OCI-LY7 (cell line): ENCODE results near the gene ABI3BP. TPM values are rescaled to one million over a fixed set of nuclear protein-coding genes. Genes with fewer than 3 reads are reported as not detected.

Experiments
- BruUV-seq: library from RNA; stranded (reverse); fragments of 400-500 nt; replicated peaks from 2 replicates; lab custom pipeline; 2021; lab: Mats Ljungman, UMichigan
- CTCF ChIA-PET: fragments of 300-600 bp; sonication (Branson Sonifier 250); formaldehyde crosslinking; loops from one replicate; lab custom pipeline; 2022; ENCODE audit warnings: antibody characterized with exemption; ENCODE audit not compliant: unreplicated experiment; lab: Charles Lee
- POLR2A ChIA-PET: fragments of 300-600 bp; sonication (Branson Sonifier 250); formaldehyde crosslinking; loops from one replicate; lab custom pipeline; 2022; ENCODE audit warnings: antibody characterized with exemption; lab: Charles Lee
- DNase-seq: peaks from one replicate; pipeline ENCODE4 v3.0.0-alpha.2; 2015; ENCODE audit warnings: low spot score
- H2AFZ ChIP-seq: fragments of 200-600 bp; sonication (generic), shearing (Covaris generic); 2 replicates; pipeline ENCODE4 v1.6.1; 2014; ENCODE audit warnings: mild to moderate bottlenecking, antibody characterized with exemption, low read length, moderate library complexity
- H3K27ac ChIP-seq: fragments of 200-600 bp; sonication (generic); 2 replicates; pipeline ENCODE4 v1.5.1; 2014; ENCODE audit warnings: mixed run types, low read depth, mild to moderate bottlenecking, moderate library complexity, low read length, inconsistent platforms; ENCODE audit not compliant: poor library complexity, severe bottlenecking
- H3K36me3 ChIP-seq: fragments of 200-600 bp; sonication (generic); 2 replicates; pipeline ENCODE4 v1.6.1; 2014; ENCODE audit warnings: mild to moderate bottlenecking, antibody characterized with exemption, low read length, moderate library complexity, mixed read lengths; ENCODE audit not compliant: insufficient read depth
- H3K4me1 ChIP-seq: fragments of 200-600 bp; sonication (generic); 2 replicates; pipeline ENCODE4 v1.5.1; 2014; ENCODE audit warnings: mild to moderate bottlenecking, low read length; ENCODE audit not compliant: insufficient read depth, poor library complexity, severe bottlenecking
- H3K4me2 ChIP-seq: fragments of 200-600 bp; sonication (generic); 2 replicates; pipeline ENCODE4 v1.6.1; 2014; ENCODE audit warnings: mild to moderate bottlenecking, low read length
- H3K4me3 ChIP-seq: fragments of 200-600 bp; sonication (generic); 2 replicates; pipeline ENCODE4 v1.5.1; 2014; ENCODE audit warnings: mild to moderate bottlenecking, low read depth, low read length; ENCODE audit not compliant: poor library complexity, severe bottlenecking
- H3K79me2 ChIP-seq: fragments of 200-600 bp; sonication (generic); 2 replicates; pipeline ENCODE4 v1.6.1; 2016; ENCODE audit warnings: low read depth, mild to moderate bottlenecking, low read length, moderate library complexity, mixed read lengths; ENCODE audit not compliant: insufficient read depth
- H3K9me2 ChIP-seq: fragments of 200-600 bp; sonication (generic); 2 replicates; pipeline ENCODE4 v1.6.1; 2016; ENCODE audit warnings: mild to moderate bottlenecking, low read length, mixed read lengths; ENCODE audit not compliant: insufficient read depth
- H3K9me3 ChIP-seq: fragments of 200-600 bp; sonication (generic); 2 replicates; pipeline ENCODE4 v1.6.1; 2014; ENCODE audit warnings: mild to moderate bottlenecking, mixed run types, low read length, mixed read lengths
- H4K20me1 ChIP-seq: fragments of 200-600 bp; sonication (generic); 2 replicates; pipeline ENCODE4 v1.6.1; 2014; ENCODE audit warnings: mild to moderate bottlenecking, antibody characterized with exemption, low read length, moderate library complexity, mixed read lengths; ENCODE audit not compliant: insufficient read depth
- EZH2phosphoT487 ChIP-seq: fragments of 200-600 bp; sonication (generic); IDR thresholded peaks from 2 replicates; pipeline ENCODE4 v1.6.1; 2018; ENCODE audit warnings: low read depth, borderline replicate concordance, mild to moderate bottlenecking, mixed run types, antibody characterized with exemption, low read length, moderate library complexity, mixed read lengths
- intact Hi-C: fragments of 100-400 bp; cut with micrococcal nuclease; formaldehyde crosslinking; loops from one replicate; pipeline ENCODE4 v1.10.0; 2022; ENCODE audit not compliant: unreplicated experiment
- total RNA-seq, 2 experiments: library from RNA; depleted of rRNA in 1 of 2; stranded (reverse); fragments of >200 nt in 1 of 2; shearing (Covaris generic) in 1 of 2; gene quantifications; 2 replicates each; pipeline ENCODE4 v1.2.3, GENCODE V29; 2014 to 2022
- TF ChIP-seq, protein P1 (sequence below): fragments of 200-600 bp; sonication (generic); conservative IDR thresholded peaks from 2 replicates; pipeline ENCODE4 v1.5.1; 2014; ENCODE audit warnings: mild to moderate bottlenecking, antibody characterized with exemption, low read length, moderate library complexity, mixed read lengths

Gene ABI3BP
- total RNA-seq, 2 experiments from 2014 or later: not detected

DNA sequence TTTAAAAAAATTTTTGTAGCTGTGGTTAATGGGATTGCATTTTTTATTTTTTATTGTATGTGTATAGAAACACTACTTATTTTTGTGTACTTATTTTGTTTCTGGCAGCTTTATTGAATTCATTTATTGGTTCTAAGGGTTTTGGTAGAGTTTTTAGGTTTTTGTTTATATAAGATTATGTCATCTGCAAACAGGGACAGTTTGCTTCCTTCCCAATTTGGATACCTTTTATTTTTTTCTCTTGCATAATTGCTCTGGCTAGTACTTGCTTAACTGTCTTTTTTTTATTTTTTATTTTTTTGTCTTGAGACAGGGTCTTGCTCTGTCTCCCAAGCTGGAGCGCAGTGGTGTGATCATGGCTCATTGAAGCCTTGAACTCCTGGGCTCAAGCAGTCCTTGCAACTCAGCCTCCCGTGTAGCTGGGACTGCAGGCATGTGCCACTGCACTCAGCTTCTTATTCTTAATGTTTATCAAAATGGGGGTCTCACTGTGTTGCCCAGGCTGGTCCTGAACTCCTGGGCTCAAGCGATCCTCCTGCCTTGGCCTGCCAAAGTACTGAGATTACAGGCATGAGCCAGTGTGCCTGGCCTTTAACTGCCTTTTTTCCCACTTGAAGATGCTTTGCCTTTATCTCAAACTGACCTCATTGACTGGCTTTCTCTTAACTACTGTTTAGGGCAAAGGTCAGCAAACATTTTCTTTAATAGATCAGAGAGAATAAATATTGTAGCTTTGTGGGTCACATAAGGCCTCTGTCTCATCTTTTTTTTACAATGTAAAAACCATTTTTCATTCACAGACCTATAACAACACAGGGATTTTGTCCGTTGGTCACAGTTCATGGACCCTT lies 275.4 kb downstream of the ABI3BP start:
- peaks cover 99% of the 10 kb centered on the region for H3K36me3 ChIP-seq
- no peak overlapping the region for H2AFZ ChIP-seq
- POLR2A ChIA-PET: interaction anchor here (0.5 to 0.9 kb wide), 9 partner anchors 9 to 1190 kb away, joined by 3 read pairs; no protein-coding TSS in a partner anchor
- H4K20me1 ChIP-seq: no peaks in the 10 kb centered on the region
- H3K79me2 ChIP-seq: peaks cover 65% of the 10 kb centered on the region
- intact Hi-C loops: no loop called here
- no peaks in the 10 kb centered on the region for H3K9me3 ChIP-seq
- no peak overlapping the region for H3K27ac ChIP-seq
- BruUV-seq: no TSS peak
- H3K4me2 ChIP-seq: no peak overlapping the region
- no peak overlapping the region for H3K4me3 ChIP-seq
- DNase-seq: no peak
- no peak for TF ChIP-seq EZH2phosphoT487
- TF ChIP-seq, protein P1, sequence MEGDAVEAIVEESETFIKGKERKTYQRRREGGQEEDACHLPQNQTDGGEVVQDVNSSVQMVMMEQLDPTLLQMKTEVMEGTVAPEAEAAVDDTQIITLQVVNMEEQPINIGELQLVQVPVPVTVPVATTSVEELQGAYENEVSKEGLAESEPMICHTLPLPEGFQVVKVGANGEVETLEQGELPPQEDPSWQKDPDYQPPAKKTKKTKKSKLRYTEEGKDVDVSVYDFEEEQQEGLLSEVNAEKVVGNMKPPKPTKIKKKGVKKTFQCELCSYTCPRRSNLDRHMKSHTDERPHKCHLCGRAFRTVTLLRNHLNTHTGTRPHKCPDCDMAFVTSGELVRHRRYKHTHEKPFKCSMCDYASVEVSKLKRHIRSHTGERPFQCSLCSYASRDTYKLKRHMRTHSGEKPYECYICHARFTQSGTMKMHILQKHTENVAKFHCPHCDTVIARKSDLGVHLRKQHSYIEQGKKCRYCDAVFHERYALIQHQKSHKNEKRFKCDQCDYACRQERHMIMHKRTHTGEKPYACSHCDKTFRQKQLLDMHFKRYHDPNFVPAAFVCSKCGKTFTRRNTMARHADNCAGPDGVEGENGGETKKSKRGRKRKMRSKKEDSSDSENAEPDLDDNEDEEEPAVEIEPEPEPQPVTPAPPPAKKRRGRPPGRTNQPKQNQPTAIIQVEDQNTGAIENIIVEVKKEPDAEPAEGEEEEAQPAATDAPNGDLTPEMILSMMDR: no peak
- H3K9me2 ChIP-seq: no peaks in the 10 kb centered on the region
- CTCF ChIA-PET: no interaction called here
- H3K4me1 ChIP-seq: no peaks in the 10 kb centered on the region

DNA sequence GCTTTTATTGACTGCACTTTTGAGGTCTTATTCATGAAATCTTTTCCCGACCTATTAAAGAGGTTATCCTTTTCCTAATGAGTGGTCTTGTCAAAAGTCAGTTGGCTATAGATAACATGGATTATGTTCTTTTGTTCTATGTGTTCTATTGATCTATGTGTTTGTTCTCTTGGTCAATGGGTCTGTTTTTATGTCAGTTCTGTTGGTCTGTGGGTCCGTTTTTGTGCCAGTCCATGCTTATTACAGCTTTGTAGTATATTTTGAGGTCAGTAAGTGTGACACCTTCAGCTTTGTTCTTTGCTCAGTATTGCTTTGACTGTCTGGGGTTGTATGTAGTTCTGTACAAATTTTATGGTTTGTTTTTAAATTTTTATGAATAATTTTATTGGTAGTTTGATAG lies 276.2 kb downstream of the ABI3BP start:
- H3K4me2 ChIP-seq: no peak overlapping the region

More for the DNA sequence above, 276.2 kb downstream of the ABI3BP start:
- ChIA-PET POLR2A (interaction anchor here (0.6 to 0.9 kb wide), 4 partner anchors 10 to 1189 kb away, joined by 3 read pairs; no protein-coding TSS in a partner anchor), CTCF (no interaction called here)
- Histone ChIP-seq H3K4me3 (no peak overlapping the region), H3K4me1 (no peaks in the 10 kb centered on the region), H3K79me2 (peaks cover 73% of the 10 kb centered on the region), H3K9me2 (no peaks in the 10 kb centered on the region), H3K9me3 (no peaks in the 10 kb centered on the region), H3K27ac (no peak overlapping the region), H3K36me3 (peaks cover 97% of the 10 kb centered on the region), H2AFZ (no peak overlapping the region), H4K20me1 (peaks cover 7% of the 10 kb centered on the region; the same call in 1 of the 2 replicates)
- no TSS peak for BruUV-seq
- intact Hi-C loops: no loop called here
- no peak for DNase-seq
- no peak for TF ChIP-seq EZH2phosphoT487
- TF ChIP-seq, protein P1: no peak
